HG02885 (cell line): ENCODE data around the gene GMCL1.
A peak's percentile ranks its signal among the peaks of the same experiment; 100 is the strongest.
"Not testable (repeated sequence)": the region's sequence is repeated elsewhere in the genome, so short reads cannot be mapped to it uniquely, and the experiment has no call there.

Experiments
- ATAC-seq: cut with Tn5 transposase; IDR thresholded peaks from one replicate; pipeline ENCODE4 v1.9.1; 2021; ENCODE audit warnings: mild to moderate bottlenecking; ENCODE audit not compliant: unreplicated experiment, poor library complexity

Gene GMCL1

GRCh38 chr2:69804416-69804815 lies 25.0 kb upstream of the GMCL1 start:
- no peak for ATAC-seq

GRCh38 chr2:69805887-69806286 lies 23.6 kb upstream of the GMCL1 start:
- ATAC-seq, result no peak

- ATAC-seq, result no peak
Observed at GRCh38 chr2:69807821-69808540, 21.5 kb upstream of the GMCL1 start.

GRCh38 chr2:69810550-69810949 lies 18.9 kb upstream of the GMCL1 start:
- ATAC-seq, result no peak

- ATAC-seq, result no peak
Observed at GRCh38 chr2:69811018-69811417, 18.4 kb upstream of the GMCL1 start.

GRCh38 chr2:69811591-69811990 lies 17.9 kb upstream of the GMCL1 start:
- ATAC-seq, result no peak

GRCh38 chr2:69815717-69816116 lies 13.7 kb upstream of the GMCL1 start:
- ATAC-seq, result no peak

GRCh38 chr2:69816923-69817542 lies 12.4 kb upstream of the GMCL1 start:
- ATAC-seq, result no peak

- ATAC-seq, result no peak
Observed at GRCh38 chr2:69817729-69818501, 11.5 kb upstream of the GMCL1 start.

GRCh38 chr2:69827796-69828540 lies 1.5 kb upstream of the GMCL1 start:
- no peak for ATAC-seq

- peak; percentile 3 for ATAC-seq
Observed at GRCh38 chr2:69828938-69829255, 563 bp upstream of the GMCL1 start.

GRCh38 chr2:69830045-69830905 lies 815 bp downstream of the GMCL1 start:
- peak; percentile 24 for ATAC-seq

GRCh38 chr2:69830906-69831241 lies 1.4 kb downstream of the GMCL1 start:
- ATAC-seq, result not testable (repeated sequence)

- ATAC-seq, result no peak
Observed at GRCh38 chr2:69831354-69831905, 2.0 kb downstream of the GMCL1 start.

- no peak for ATAC-seq
Observed at GRCh38 chr2:69833752-69834151, 4.3 kb downstream of the GMCL1 start.

- ATAC-seq, result no peak
Observed at GRCh38 chr2:69835666-69836065, 6.2 kb downstream of the GMCL1 start.

- no peak for ATAC-seq
Observed at GRCh38 chr2:69836316-69836715, 6.9 kb downstream of the GMCL1 start.

GRCh38 chr2:69837533-69837932 lies 8.1 kb downstream of the GMCL1 start:
- no peak for ATAC-seq

GRCh38 chr2:69843993-69844392 lies 14.5 kb downstream of the GMCL1 start:
- ATAC-seq, result no peak

- ATAC-seq, result no peak
Observed at GRCh38 chr2:69844560-69844959, 15.1 kb downstream of the GMCL1 start.
